NCI-H187 (cell line): ENCODE results near the gene SEMA3B.
"Not testable (repeated sequence)": the region's sequence is repeated elsewhere in the genome, so short reads cannot be mapped to it uniquely, and the experiment has no call there.

Experiments
- DNase-seq, 2 experiments: peaks; one replicate each; lab custom pipeline; 2025; lab: John Stamatoyannopoulos, UW

Gene SEMA3B

GRCh38 chr3:50258979-50259378 lies 10.0 kb upstream of the SEMA3B start:
- no peak for DNase-seq

- DNase-seq = no peak
These were observed 9.4 kb upstream of the SEMA3B start for GRCh38 chr3:50259432-50260026.

- peak; percentile 35 to 38 for DNase-seq
These were observed 8.7 kb upstream of the SEMA3B start for GRCh38 chr3:50260027-50260941.

GRCh38 chr3:50260942-50261441 lies 8.0 kb upstream of the SEMA3B start:
- no peak for DNase-seq

GRCh38 chr3:50261505-50261904 lies 7.4 kb upstream of the SEMA3B start:
- DNase-seq = no peak

GRCh38 chr3:50262200-50262599 lies 6.7 kb upstream of the SEMA3B start:
- DNase-seq = not testable (repeated sequence)

- DNase-seq = no peak
These were observed 6.2 kb upstream of the SEMA3B start for GRCh38 chr3:50262778-50263177.

- no peak for DNase-seq
These were observed 5.2 kb upstream of the SEMA3B start for GRCh38 chr3:50263478-50264382.

- DNase-seq = no peak
These were observed 4.5 kb upstream of the SEMA3B start for GRCh38 chr3:50264383-50264963.

GRCh38 chr3:50264964-50265485 lies 3.9 kb upstream of the SEMA3B start:
- no peak for DNase-seq

- no peak for DNase-seq
These were observed 3.4 kb upstream of the SEMA3B start for GRCh38 chr3:50265571-50265970.

- no peak for DNase-seq
These were observed 2.9 kb upstream of the SEMA3B start for GRCh38 chr3:50266017-50266416.

GRCh38 chr3:50266836-50267235 lies 2.1 kb upstream of the SEMA3B start:
- DNase-seq = no peak

GRCh38 chr3:50267280-50267913 lies 1.6 kb upstream of the SEMA3B start:
- no peak for DNase-seq

- DNase-seq = no peak
These were observed 671 bp upstream of the SEMA3B start for GRCh38 chr3:50268276-50268675.

- no peak for DNase-seq
These were observed 513 bp downstream of the SEMA3B start for GRCh38 chr3:50269460-50269859.

GRCh38 chr3:50269977-50270413 lies 1.0 kb downstream of the SEMA3B start:
- DNase-seq = no peak

- DNase-seq = no peak
These were observed 1.7 kb downstream of the SEMA3B start for GRCh38 chr3:50270422-50271224.

GRCh38 chr3:50271314-50271936 lies 2.5 kb downstream of the SEMA3B start:
- no peak for DNase-seq

- not testable (repeated sequence) for DNase-seq
These were observed 3.6 kb downstream of the SEMA3B start for GRCh38 chr3:50272538-50272910.
